PC-9 (cell line): ENCODE results near the gene MFSD12. TPM values are rescaled to one million over a fixed set of nuclear protein-coding genes. Genes with fewer than 3 reads are reported as not detected.

Source experiments
- BruUV-seq: library from RNA; stranded (reverse); fragments of 400-500 nt; replicated peaks from 2 replicates; lab custom pipeline; 2021; lab: Mats Ljungman, UMichigan
- CTCF ChIA-PET: fragments of 300-600 bp; sonication (Branson Sonifier 250); formaldehyde crosslinking; loops from one replicate; lab custom pipeline; 2022; ENCODE audit warnings: antibody characterized with exemption; lab: Charles Lee
- POLR2A ChIA-PET: fragments of 300-600 bp; sonication (Branson Sonifier 250); formaldehyde crosslinking; loops from one replicate; lab custom pipeline; 2022; ENCODE audit warnings: antibody characterized with exemption; ENCODE audit not compliant: unreplicated experiment; lab: Charles Lee
- DNase-seq, 2 experiments: peaks; one replicate each; pipeline versions ENCODE4 v3.0.0 to v3.0.0-alpha.2; 2015 to 2022; ENCODE audit warnings: mixed read lengths in 1 of 2
- H2AFZ ChIP-seq: fragments of 200-600 bp; sonication (generic); 2 replicates; pipeline ENCODE4 v1.8.1; 2017; ENCODE audit warnings: antibody characterized with exemption
- H3F3A ChIP-seq: fragments of 200-600 bp; sonication (generic); 2 replicates; pipeline ENCODE4 v1.8.1; 2017; ENCODE audit warnings: antibody characterized with exemption, mild to moderate bottlenecking, low read depth; ENCODE audit not compliant: insufficient read depth
- H3K27ac ChIP-seq: fragments of 200-600 bp; sonication (generic); 2 replicates; pipeline ENCODE4 v1.6.1; 2016; ENCODE audit warnings: mixed run types
- H3K27me3 ChIP-seq: fragments of 200-600 bp; sonication (generic); 2 replicates; pipeline ENCODE4 v1.6.1; 2016; ENCODE audit warnings: low read depth, mixed run types; ENCODE audit not compliant: insufficient read depth
- H3K36me3 ChIP-seq: fragments of 200-600 bp; sonication (generic); 2 replicates; pipeline ENCODE4 v1.6.1; 2016; ENCODE audit warnings: low read depth, mixed run types
- H3K4me1 ChIP-seq: fragments of 200-600 bp; sonication (generic); replicated peaks from 2 replicates; pipeline ENCODE4 v1.6.1; 2016; ENCODE audit warnings: mixed run types; ENCODE audit not compliant: insufficient read depth
- H3K4me2 ChIP-seq: fragments of 200-600 bp; sonication (generic); 2 replicates; pipeline ENCODE4 v1.6.1; 2017; ENCODE audit warnings: mixed run types
- H3K4me3 ChIP-seq: fragments of 200-600 bp; sonication (generic); 2 replicates; pipeline ENCODE4 v1.6.1; 2016; ENCODE audit warnings: mixed run types
- H3K79me2 ChIP-seq: fragments of 200-600 bp; sonication (generic); 2 replicates; pipeline ENCODE4 v1.6.1; 2017; ENCODE audit warnings: low read depth, mixed run types
- H3K9me2 ChIP-seq: fragments of 200-600 bp; sonication (generic); 2 replicates; pipeline ENCODE4 v1.8.1; 2017; ENCODE audit warnings: mild to moderate bottlenecking; ENCODE audit not compliant: insufficient read depth
- H3K9me3 ChIP-seq: fragments of 200-600 bp; sonication (generic); 2 replicates; pipeline ENCODE4 v1.8.1; 2016; ENCODE audit warnings: low read depth; ENCODE audit not compliant: insufficient read depth
- H4K20me1 ChIP-seq: fragments of 200-600 bp; sonication (generic); 2 replicates; pipeline ENCODE4 v1.8.1; 2017; ENCODE audit not compliant: insufficient read depth
- CTCF ChIP-seq: fragments of 200-600 bp; sonication (generic); conservative IDR thresholded peaks from 2 replicates; pipeline ENCODE4 v1.6.1; 2017; ENCODE audit warnings: mixed run types, antibody characterized with exemption, mild to moderate bottlenecking, moderate library complexity
- EZH2 ChIP-seq: fragments of 200-600 bp; sonication (generic); IDR thresholded peaks from 2 replicates; pipeline ENCODE4 v1.8.0; 2017; ENCODE audit warnings: antibody characterized with exemption, low read depth
- intact Hi-C: fragments of 100-400 bp; cut with micrococcal nuclease; formaldehyde crosslinking; loops from one replicate; pipeline ENCODE4 v1.10.0; 2022; ENCODE audit not compliant: unreplicated experiment
- total RNA-seq: library from RNA; stranded (reverse); gene quantifications from 2 replicates; pipeline ENCODE4 v1.2.3, GENCODE V29; 2021

The MFSD12 gene
- total RNA-seq, 1 experiment from 2014 or later, result 70.0 TPM

DNA sequence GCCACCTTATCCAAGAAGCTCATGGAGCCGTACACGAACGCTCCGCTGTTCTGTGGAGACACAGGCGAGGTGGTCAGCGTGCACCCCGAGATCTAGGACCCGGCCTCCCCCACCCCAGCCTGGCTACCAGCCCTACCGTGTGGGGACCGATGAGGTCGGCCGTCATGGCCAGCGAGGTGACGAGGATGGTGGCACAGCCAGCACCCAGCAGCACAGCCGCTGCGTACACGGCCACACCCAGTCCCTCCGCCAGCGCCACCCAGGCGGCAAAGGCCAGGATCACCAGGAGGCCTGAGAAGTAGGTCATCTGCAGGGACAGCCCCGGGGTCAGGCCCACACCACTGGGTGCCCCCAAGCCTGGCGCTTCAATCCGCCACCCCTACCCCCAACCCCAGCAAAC, 11.3 kb downstream of the MFSD12 start:
- Histone ChIP-seq H3K36me3 (no peaks in the 10 kb centered on the region), H3K9me2 (no peaks in the 10 kb centered on the region), H3K4me3 (no peak overlapping the region), H3F3A (peaks cover 4% of the 10 kb centered on the region; the same call in 1 of the 2 replicates), H3K4me1 (no peaks in the 10 kb centered on the region), H4K20me1 (no peaks in the 10 kb centered on the region; the same call in 1 of the 2 replicates), H3K9me3 (no peaks in the 10 kb centered on the region), H3K27me3 (no peaks in the 10 kb centered on the region), H3K79me2 (no peaks in the 10 kb centered on the region), H3K4me2 (no peak overlapping the region), H3K27ac (no peak overlapping the region), H2AFZ (no peak overlapping the region)
- ChIA-PET POLR2A (interaction anchor here (0.6 kb wide), 1 partner anchor 596 kb away, joined by 14 read pairs; no protein-coding TSS in a partner anchor), CTCF (no interaction called here)
- BruUV-seq, result no TSS peak
- no peak for TF ChIP-seq CTCF
- TF ChIP-seq EZH2, result no peak
- intact Hi-C loops, result loop anchor here (5.0 kb wide), 1 partner anchor 661 kb away; no protein-coding TSS in a partner anchor
- no peak for DNase-seq

GRCh38 chr19:3545669-3546034, 11.7 kb downstream of the MFSD12 start:
- no peaks in the 10 kb centered on the region for H3K27me3 ChIP-seq
- H3K27ac ChIP-seq, result no peak overlapping the region
- no TSS peak for BruUV-seq
- H4K20me1 ChIP-seq, result no peaks in the 10 kb centered on the region; the same call in 1 of the 2 replicates
- POLR2A ChIA-PET, result interaction anchor here (0.6 kb wide), 1 partner anchor 857 kb away, joined by 4 read pairs; the partner anchor contains the start of gene CHAF1A
- H3K4me2 ChIP-seq, result no peak overlapping the region
- intact Hi-C loops, result loop anchor here (1.0 to 5.0 kb wide), 2 partner anchors 73 to 662 kb away; no protein-coding TSS in a partner anchor
- TF ChIP-seq CTCF (no peak), EZH2 (no peak)
- DNase-seq, result no peak
- H3K79me2 ChIP-seq, result no peaks in the 10 kb centered on the region
- no peaks in the 10 kb centered on the region for H3K9me3 ChIP-seq
- CTCF ChIA-PET, result no interaction called here
- H3K4me1 ChIP-seq, result no peaks in the 10 kb centered on the region
- no peaks in the 10 kb centered on the region for H3K9me2 ChIP-seq
- H2AFZ ChIP-seq, result no peak overlapping the region
- no peaks in the 10 kb centered on the region for H3K36me3 ChIP-seq
- no peak overlapping the region for H3K4me3 ChIP-seq
- H3F3A ChIP-seq, result peaks cover 4% of the 10 kb centered on the region; the same call in 1 of the 2 replicates

DNA sequence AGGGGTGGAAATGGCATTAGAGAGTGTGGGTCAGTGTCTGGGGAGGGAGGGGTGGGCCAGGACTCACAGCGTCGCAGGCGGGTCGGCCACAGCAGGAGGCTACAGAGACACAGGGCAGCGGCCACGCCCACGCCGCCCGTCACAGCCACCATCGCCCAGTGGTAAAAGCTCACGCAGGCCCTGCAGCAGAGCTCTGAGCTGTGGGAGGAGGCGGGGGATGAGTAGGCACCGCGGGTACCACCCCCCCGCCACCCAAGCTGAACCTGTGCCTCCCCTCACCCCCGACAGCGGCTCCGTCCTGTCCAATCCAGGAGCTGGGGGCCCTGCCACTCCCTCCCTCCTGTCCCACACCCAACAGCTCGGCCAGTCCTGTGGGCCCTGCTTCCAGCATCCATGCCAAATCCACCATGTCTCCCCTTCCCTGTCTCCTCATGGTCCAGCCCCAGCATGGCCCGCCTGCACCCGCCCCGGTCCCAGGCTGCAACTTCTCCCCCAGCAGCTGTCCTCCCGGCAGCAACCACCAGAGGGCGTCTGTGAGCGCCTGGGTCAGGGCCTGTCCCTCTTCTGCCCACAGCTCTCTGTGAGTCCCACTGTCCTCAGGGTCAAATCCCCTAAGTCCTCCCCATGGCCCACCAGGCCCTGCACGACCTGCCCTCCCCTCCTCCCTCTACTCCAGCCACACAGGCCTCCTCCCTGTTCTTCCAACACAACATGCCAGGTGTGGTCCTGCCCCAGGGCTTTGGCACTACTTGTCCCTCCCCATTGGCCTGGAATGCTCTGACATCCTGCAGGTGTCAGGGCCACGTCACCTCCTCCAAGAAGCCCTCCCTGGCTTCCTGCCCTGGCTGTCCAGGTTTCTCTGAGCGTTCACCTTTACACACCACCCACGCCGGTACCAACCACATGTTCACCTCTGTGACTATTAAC, 12.4 kb downstream of the MFSD12 start:
- ChIA-PET POLR2A (interaction anchor here (0.6 kb wide), 1 partner anchor 857 kb away, joined by 4 read pairs; the partner anchor contains the start of gene CHAF1A), CTCF (interaction anchor here (0.8 kb wide), 1 partner anchor 12 kb away, joined by 3 read pairs; no protein-coding TSS in a partner anchor)
- BruUV-seq, result no TSS peak
- Histone ChIP-seq H3K4me3 (no peak overlapping the region), H3K9me3 (no peaks in the 10 kb centered on the region), H4K20me1 (no peaks in the 10 kb centered on the region; the same call in 1 of the 2 replicates), H3K36me3 (no peaks in the 10 kb centered on the region), H3K4me1 (no peaks in the 10 kb centered on the region), H3K9me2 (no peaks in the 10 kb centered on the region), H3K27me3 (no peaks in the 10 kb centered on the region), H3K27ac (no peak overlapping the region), H3F3A (peaks cover 4% of the 10 kb centered on the region; the same call in 1 of the 2 replicates), H3K4me2 (no peak overlapping the region), H2AFZ (no peak overlapping the region), H3K79me2 (no peaks in the 10 kb centered on the region)
- TF ChIP-seq CTCF, result peak; percentile 86
- no peak for TF ChIP-seq EZH2
- intact Hi-C loops, result loop anchor here (1.0 to 5.0 kb wide), 2 partner anchors 73 to 662 kb away; no protein-coding TSS in a partner anchor
- DNase-seq, result peak; percentile 48 to 68
